GM19035 (cell line): ENCODE measurements around the gene CREB5.

ENCODE experiments used
- ATAC-seq: cut with Tn5 transposase; IDR thresholded peaks from one replicate; pipeline ENCODE4 v1.9.1; 2021; ENCODE audit not compliant: unreplicated experiment

The CREB5 gene

GRCh38 chr7:28702171-28702570, 289.9 kb downstream of the CREB5 start:
- ATAC-seq = no peak

GRCh38 chr7:28703037-28703765, 290.9 kb downstream of the CREB5 start:
- ATAC-seq = no peak

GRCh38 chr7:28704706-28705105, 292.4 kb downstream of the CREB5 start:
- no peak for ATAC-seq

- peak; percentile 88 for ATAC-seq
Measured at GRCh38 chr7:28705350-28705749, 293.0 kb downstream of the CREB5 start.

- ATAC-seq = no peak
Measured at GRCh38 chr7:28706584-28706983, 294.3 kb downstream of the CREB5 start.

- no peak for ATAC-seq
Measured at GRCh38 chr7:28707291-28707690, 295.0 kb downstream of the CREB5 start.

GRCh38 chr7:28708033-28708951, 296.0 kb downstream of the CREB5 start:
- ATAC-seq = no peak

- no peak for ATAC-seq
Measured at GRCh38 chr7:28709748-28710147, 297.4 kb downstream of the CREB5 start.

GRCh38 chr7:28711114-28711513, 298.8 kb downstream of the CREB5 start:
- ATAC-seq = no peak

- no peak for ATAC-seq
Measured at GRCh38 chr7:28714459-28715120, 302.3 kb downstream of the CREB5 start.

GRCh38 chr7:28717445-28718054, 305.2 kb downstream of the CREB5 start:
- ATAC-seq = no peak

GRCh38 chr7:28718055-28718481, 305.8 kb downstream of the CREB5 start:
- ATAC-seq = no peak

GRCh38 chr7:28718545-28718944, 306.2 kb downstream of the CREB5 start:
- no peak for ATAC-seq

GRCh38 chr7:28722684-28723083, 310.4 kb downstream of the CREB5 start:
- no peak for ATAC-seq

- no peak for ATAC-seq
Measured at GRCh38 chr7:28723336-28723735, 311.0 kb downstream of the CREB5 start.

- ATAC-seq = no peak
Measured at GRCh38 chr7:28724563-28724962, 312.2 kb downstream of the CREB5 start.

- ATAC-seq = no peak
Measured at GRCh38 chr7:28725045-28725642, 312.8 kb downstream of the CREB5 start.

- ATAC-seq = no peak
Measured at GRCh38 chr7:28725911-28726310, 313.6 kb downstream of the CREB5 start.

GRCh38 chr7:28726555-28726954, 314.2 kb downstream of the CREB5 start:
- no peak for ATAC-seq

GRCh38 chr7:28729281-28729680, 317.0 kb downstream of the CREB5 start:
- ATAC-seq = no peak

GRCh38 chr7:28729727-28730126, 317.4 kb downstream of the CREB5 start:
- ATAC-seq = no peak
